IMR-90 (cell line): Measurements from ENCODE around the gene TMC8.

ENCODE experiments used
- CHD1 ChIP-seq: IDR thresholded peaks from 2 replicates; pipeline ENCODE4 v1.6.1; 2012; ENCODE audit warnings: low read depth, low read length, improper control_type of control experiment
- FOS ChIP-seq: fragments of 150-350 bp; IDR thresholded peaks from 2 replicates; pipeline ENCODE4 v1.6.1; 2016; ENCODE audit warnings: low read depth, low read length
- POLR2A ChIP-seq: IDR thresholded peaks from 2 replicates; pipeline ENCODE4 v1.6.1; 2012; ENCODE audit warnings: mild to moderate bottlenecking, low read depth, low read length
- SMC3 ChIP-seq: fragments of 150-350 bp; IDR thresholded peaks from 2 replicates; pipeline ENCODE4 v1.6.1; 2016; ENCODE audit warnings: low read depth, mild to moderate bottlenecking, antibody characterized with exemption, low read length, moderate library complexity
- TF ChIP-seq, protein P1 (sequence below): conservative IDR thresholded peaks from 2 replicates; pipeline ENCODE4 v1.5.1; 2012; ENCODE audit warnings: mild to moderate bottlenecking, low read depth, low read length, improper control_type of control experiment

- TF ChIP-seq, protein P1, sequence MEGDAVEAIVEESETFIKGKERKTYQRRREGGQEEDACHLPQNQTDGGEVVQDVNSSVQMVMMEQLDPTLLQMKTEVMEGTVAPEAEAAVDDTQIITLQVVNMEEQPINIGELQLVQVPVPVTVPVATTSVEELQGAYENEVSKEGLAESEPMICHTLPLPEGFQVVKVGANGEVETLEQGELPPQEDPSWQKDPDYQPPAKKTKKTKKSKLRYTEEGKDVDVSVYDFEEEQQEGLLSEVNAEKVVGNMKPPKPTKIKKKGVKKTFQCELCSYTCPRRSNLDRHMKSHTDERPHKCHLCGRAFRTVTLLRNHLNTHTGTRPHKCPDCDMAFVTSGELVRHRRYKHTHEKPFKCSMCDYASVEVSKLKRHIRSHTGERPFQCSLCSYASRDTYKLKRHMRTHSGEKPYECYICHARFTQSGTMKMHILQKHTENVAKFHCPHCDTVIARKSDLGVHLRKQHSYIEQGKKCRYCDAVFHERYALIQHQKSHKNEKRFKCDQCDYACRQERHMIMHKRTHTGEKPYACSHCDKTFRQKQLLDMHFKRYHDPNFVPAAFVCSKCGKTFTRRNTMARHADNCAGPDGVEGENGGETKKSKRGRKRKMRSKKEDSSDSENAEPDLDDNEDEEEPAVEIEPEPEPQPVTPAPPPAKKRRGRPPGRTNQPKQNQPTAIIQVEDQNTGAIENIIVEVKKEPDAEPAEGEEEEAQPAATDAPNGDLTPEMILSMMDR = no peak
- TF ChIP-seq CHD1 (no peak), FOS (no peak), POLR2A (no peak), SMC3 (no peak)
Observed at GRCh38 chr17:78128551-78129350, 1.8 kb upstream of the TMC8 start, which contains the start of gene TMC6.
